NT2/D1 (cell line): ENCODE results near the gene PCYT2.

ENCODE experiments used
- DNase-seq: peaks from one replicate; pipeline ENCODE4 v3.0.0-alpha.2; 2011; ENCODE audit warnings: low read depth, low spot score
- H3K27me3 ChIP-seq: 2 replicates; pipeline ENCODE4 v1.6.0; 2011; ENCODE audit warnings: mild to moderate bottlenecking; ENCODE audit not compliant: insufficient read length, insufficient read depth
- H3K36me3 ChIP-seq: 2 replicates; pipeline ENCODE4 v1.6.1; 2011; ENCODE audit warnings: mild to moderate bottlenecking, low read length, mixed read lengths; ENCODE audit not compliant: insufficient read depth, insufficient read length
- H3K4me1 ChIP-seq: 2 replicates; pipeline ENCODE4 v1.5.1; 2011; ENCODE audit not compliant: insufficient read depth, insufficient read length
- H3K4me3 ChIP-seq: 2 replicates; pipeline ENCODE4 v1.5.1; 2011; ENCODE audit warnings: low read depth; ENCODE audit not compliant: insufficient read length
- H3K9ac ChIP-seq: 2 replicates; pipeline ENCODE4 v1.6.0; 2011; ENCODE audit warnings: low read depth; ENCODE audit not compliant: insufficient read length
- H3K9me3 ChIP-seq: 2 replicates; pipeline ENCODE4 v1.5.1; 2011; ENCODE audit warnings: mild to moderate bottlenecking, low read length; ENCODE audit not compliant: insufficient read depth
- SUZ12 ChIP-seq: IDR thresholded peaks from 2 replicates; pipeline ENCODE4 v1.6.1; 2011; ENCODE audit not compliant: insufficient read length, insufficient read depth; ENCODE audit errors: extremely low read depth
- YY1 ChIP-seq: IDR thresholded peaks from 2 replicates; pipeline ENCODE4 v1.6.1; 2011; ENCODE audit not compliant: insufficient read length, insufficient read depth
- ZNF274 ChIP-seq: IDR thresholded peaks from 2 replicates; pipeline ENCODE4 v1.6.1; 2011; ENCODE audit warnings: mild to moderate bottlenecking, low read depth, low read length

PCYT2 gene

GRCh38 chr17:81871387-81872230, 39.6 kb downstream of the PCYT2 start:
- Histone ChIP-seq H3K36me3 (peaks cover 32% of the 10 kb centered on the region), H3K9me3 (no peaks in the 10 kb centered on the region), H3K4me3 (peak overlapping the region; percentile 97), H3K27me3 (no peaks in the 10 kb centered on the region), H3K4me1 (peaks cover 28% of the 10 kb centered on the region), H3K9ac (peak overlapping the region; percentile 98)
- DNase-seq, result peak; percentile 52
- no peak for TF ChIP-seq SUZ12
- peak; percentile 72 for TF ChIP-seq YY1

- no peaks in the 10 kb centered on the region for H3K9me3 ChIP-seq
- no peak for DNase-seq
- no peak for TF ChIP-seq SUZ12
- TF ChIP-seq ZNF274, result no peak
- no peak for TF ChIP-seq YY1
- H3K36me3 ChIP-seq, result peaks cover 38% of the 10 kb centered on the region
- no peaks in the 10 kb centered on the region for H3K27me3 ChIP-seq
- H3K4me1 ChIP-seq, result peaks cover 32% of the 10 kb centered on the region
- peak within 1 kb of the TSS; percentile 98 for H3K9ac ChIP-seq
- peak within 1 kb of the TSS; percentile 97 for H3K4me3 ChIP-seq
Observed at GRCh38 chr17:81870981-81871386, 40.2 kb downstream of the PCYT2 start, which contains the start of gene ARHGDIA. ARHGDIA (minus strand) TSS chr17:81871337; CDS start chr17:81869930, 1,407 bp downstream.

GRCh38 chr17:81870131-81870980, 40.8 kb downstream of the PCYT2 start:
- DNase-seq, result no peak
- no peaks in the 10 kb centered on the region for H3K9me3 ChIP-seq
- H3K9ac ChIP-seq, result peak overlapping the region; percentile 97
- no peaks in the 10 kb centered on the region for H3K27me3 ChIP-seq
- TF ChIP-seq YY1 (no peak), SUZ12 (no peak), ZNF274 (no peak)
- peaks cover 44% of the 10 kb centered on the region for H3K36me3 ChIP-seq
- peak overlapping the region; percentile 92 for H3K4me3 ChIP-seq
- peaks cover 38% of the 10 kb centered on the region for H3K4me1 ChIP-seq

GRCh38 chr17:81869221-81870130, 41.7 kb downstream of the PCYT2 start:
- H3K9ac ChIP-seq, result peak overlapping the region; percentile 97
- H3K4me3 ChIP-seq, result peak overlapping the region; percentile 92
- H3K4me1 ChIP-seq, result peaks cover 39% of the 10 kb centered on the region
- peaks cover 52% of the 10 kb centered on the region for H3K36me3 ChIP-seq
- no peaks in the 10 kb centered on the region for H3K9me3 ChIP-seq
- no peak for DNase-seq
- TF ChIP-seq ZNF274, result no peak
- no peak for TF ChIP-seq SUZ12
- no peak for TF ChIP-seq YY1
- H3K27me3 ChIP-seq, result no peaks in the 10 kb centered on the region

GRCh38 chr17:81868674-81869220, 42.5 kb downstream of the PCYT2 start:
- DNase-seq, result no peak
- peak overlapping the region; percentile 12 for H3K4me3 ChIP-seq
- peak overlapping the region; percentile 97 for H3K9ac ChIP-seq

GRCh38 chr17:81867991-81868673, 43.1 kb downstream of the PCYT2 start:
- DNase-seq, result no peak
- no peaks in the 10 kb centered on the region for H3K9me3 ChIP-seq
- peak overlapping the region; percentile 86 for H3K9ac ChIP-seq
- H3K27me3 ChIP-seq, result no peaks in the 10 kb centered on the region
- H3K4me1 ChIP-seq, result peaks cover 39% of the 10 kb centered on the region
- no peak for TF ChIP-seq ZNF274
- peaks cover 66% of the 10 kb centered on the region for H3K36me3 ChIP-seq
- no peak overlapping the region for H3K4me3 ChIP-seq

More at GRCh38 chr17:81868674-81869220, 42.5 kb downstream of the PCYT2 start:
- Histone ChIP-seq H3K4me1 (peaks cover 39% of the 10 kb centered on the region), H3K27me3 (no peaks in the 10 kb centered on the region), H3K9me3 (no peaks in the 10 kb centered on the region), H3K36me3 (peaks cover 59% of the 10 kb centered on the region)
- TF ChIP-seq YY1 (no peak), ZNF274 (no peak), SUZ12 (no peak)
